GM21515 (cell line): ENCODE results near the gene MS4A6A.
"Not testable (repeated sequence)": the region's sequence is repeated elsewhere in the genome, so short reads cannot be mapped to it uniquely, and the experiment has no call there.

Source experiments
- ATAC-seq: cut with Tn5 transposase; IDR thresholded peaks from one replicate; pipeline ENCODE4 v1.9.1; 2021; ENCODE audit not compliant: unreplicated experiment

Gene MS4A6A

GRCh38 chr11:60182541-60183330, at the start of gene MS4A6A:
Gene MS4A6A, minus strand, starts transcription at chr11:60183083. Its CDS starts 1,356 bp downstream, at chr11:60181727.
- ATAC-seq = no peak

GRCh38 chr11:60230681-60231080, 47.8 kb upstream of the MS4A6A start:
- no peak for ATAC-seq

GRCh38 chr11:60222141-60222540, 39.3 kb upstream of the MS4A6A start:
- ATAC-seq = no peak

- ATAC-seq = no peak
These were observed 38.8 kb upstream of the MS4A6A start for GRCh38 chr11:60221692-60222091.

GRCh38 chr11:60221181-60221580, 38.3 kb upstream of the MS4A6A start:
- no peak for ATAC-seq

DNA sequence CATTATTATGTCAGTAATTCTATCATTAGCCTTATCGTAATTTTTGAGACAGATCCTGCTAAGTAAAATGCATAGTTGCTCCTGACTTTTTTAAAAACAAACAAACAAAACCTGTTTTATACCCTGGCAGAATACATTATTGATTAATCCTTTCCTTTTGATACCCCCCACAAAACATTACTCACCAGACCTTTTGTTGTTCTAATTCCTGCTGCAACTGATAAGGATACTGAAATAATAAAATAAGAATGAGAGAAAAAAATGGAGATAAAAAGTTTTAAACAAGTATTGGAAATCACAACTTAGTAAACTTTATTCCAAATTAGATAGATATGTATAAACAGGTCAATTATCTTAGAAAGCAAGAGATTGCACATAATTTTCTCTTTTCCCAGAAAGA, 31.5 kb upstream of the MS4A6A start:
- no peak for ATAC-seq

DNA sequence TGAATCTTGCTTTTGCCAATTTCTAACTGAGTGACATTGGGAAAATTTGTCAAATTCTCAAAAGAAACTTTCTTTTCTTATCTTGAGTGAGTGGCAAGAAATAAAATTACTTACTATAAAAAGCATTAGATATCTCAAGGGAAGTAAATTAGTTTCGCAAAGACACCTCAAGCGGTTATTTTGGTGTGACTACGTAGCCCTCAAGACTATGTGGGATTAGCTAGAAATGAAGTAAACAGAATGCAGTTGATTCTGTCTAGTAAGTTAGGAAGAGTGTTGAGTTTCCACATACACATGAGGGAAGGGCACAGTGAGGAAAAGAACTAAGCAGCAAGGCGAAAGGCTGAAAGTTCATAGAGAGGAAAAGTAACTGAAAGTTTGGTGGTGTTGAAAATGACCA, 28.3 kb upstream of the MS4A6A start:
- ATAC-seq = no peak

GRCh38 chr11:60209977-60210376, 27.1 kb upstream of the MS4A6A start:
- no peak for ATAC-seq

- ATAC-seq = no peak
These were observed 26.1 kb upstream of the MS4A6A start for GRCh38 chr11:60208951-60209350.

GRCh38 chr11:60208146-60208895, 25.4 kb upstream of the MS4A6A start:
- no peak for ATAC-seq

DNA sequence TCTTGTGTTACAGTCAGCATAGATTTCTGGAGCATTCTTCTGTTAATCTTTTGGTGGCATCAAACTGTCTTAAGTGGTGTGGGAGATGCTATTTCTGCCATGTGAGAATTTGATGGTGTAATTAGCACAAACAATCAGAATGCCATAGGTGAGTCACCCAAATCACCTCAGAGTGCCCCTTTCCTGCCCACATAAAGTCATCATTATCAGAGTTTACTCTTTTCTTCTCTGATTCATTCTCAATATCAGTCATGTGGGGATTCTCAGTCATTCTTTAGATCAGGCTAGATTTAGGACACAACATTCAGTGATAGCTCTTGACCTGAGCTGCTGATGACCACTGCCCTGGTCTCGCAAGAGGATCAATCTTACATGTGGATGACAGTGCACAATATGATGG, 23.7 kb upstream of the MS4A6A start:
- no peak for ATAC-seq

GRCh38 chr11:60204922-60205321, 22.0 kb upstream of the MS4A6A start:
- ATAC-seq = no peak

GRCh38 chr11:60201334-60201733, 18.5 kb upstream of the MS4A6A start:
- not testable (repeated sequence) for ATAC-seq

GRCh38 chr11:60197442-60197841, 14.6 kb upstream of the MS4A6A start:
- no peak for ATAC-seq

DNA sequence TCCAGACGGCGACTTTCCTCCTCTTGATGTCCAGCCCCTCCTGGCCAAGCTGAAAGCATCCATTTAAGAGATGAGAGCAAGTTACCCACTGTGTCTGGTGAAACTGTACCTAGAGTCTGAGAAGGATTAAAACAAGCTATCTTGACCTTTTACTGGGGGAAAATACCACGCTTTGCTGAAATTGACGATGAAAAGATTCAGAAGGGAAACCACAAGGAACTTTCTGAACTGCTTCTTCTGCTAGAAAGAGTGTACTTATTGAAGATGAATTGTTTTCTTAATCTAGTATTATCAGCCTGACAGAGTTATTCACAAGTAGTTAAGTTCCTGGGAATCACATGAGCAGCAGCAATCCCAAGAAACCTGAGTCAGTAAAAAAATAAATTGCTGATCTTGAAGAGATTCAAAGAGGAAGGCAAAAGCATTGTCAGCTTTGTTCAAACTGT, 13.1 kb upstream of the MS4A6A start:
- peak; percentile 59 for ATAC-seq

GRCh38 chr11:60194511-60194910, 11.6 kb upstream of the MS4A6A start:
- no peak for ATAC-seq

DNA sequence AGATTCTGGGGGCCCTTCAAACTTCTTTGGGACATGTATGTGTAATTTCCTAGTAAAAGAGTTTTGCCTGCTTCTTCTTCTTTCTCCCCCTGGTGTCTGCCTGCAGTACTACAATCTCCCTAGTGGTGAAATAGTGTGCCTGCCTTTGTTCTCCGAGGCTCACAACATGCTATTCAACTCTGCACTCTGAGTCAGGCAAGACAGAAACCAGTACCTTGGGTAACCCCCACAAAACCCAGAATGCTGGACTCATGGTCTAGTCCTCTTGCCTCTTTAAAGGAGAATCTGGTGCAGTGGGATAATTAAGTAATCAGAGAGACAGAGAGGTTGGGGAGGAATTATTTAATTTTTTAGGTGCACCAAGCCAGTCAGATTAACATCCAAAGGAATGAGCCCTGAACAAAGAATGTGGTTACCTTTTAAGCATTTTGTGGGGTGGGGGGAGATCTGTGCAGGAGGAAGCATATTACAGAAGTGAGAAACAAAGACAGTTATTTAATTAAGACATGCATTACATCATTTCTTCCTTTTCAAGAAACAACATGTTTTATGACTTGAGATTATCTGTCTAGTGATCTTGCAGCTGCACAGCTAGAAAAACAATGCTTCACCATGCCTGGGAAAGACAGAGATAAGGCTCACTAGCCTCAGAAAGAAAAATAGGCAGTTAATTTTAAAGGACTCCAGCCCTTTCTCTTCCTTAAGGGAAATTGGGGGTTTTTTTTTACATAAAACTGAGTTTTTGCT, 11.0 kb upstream of the MS4A6A start:
- ATAC-seq = peak; percentile 84

GRCh38 chr11:60192564-60192963, 9.7 kb upstream of the MS4A6A start:
- ATAC-seq = not testable (repeated sequence)

- not testable (repeated sequence) for ATAC-seq
These were observed 5.6 kb upstream of the MS4A6A start for GRCh38 chr11:60188481-60188880.

DNA sequence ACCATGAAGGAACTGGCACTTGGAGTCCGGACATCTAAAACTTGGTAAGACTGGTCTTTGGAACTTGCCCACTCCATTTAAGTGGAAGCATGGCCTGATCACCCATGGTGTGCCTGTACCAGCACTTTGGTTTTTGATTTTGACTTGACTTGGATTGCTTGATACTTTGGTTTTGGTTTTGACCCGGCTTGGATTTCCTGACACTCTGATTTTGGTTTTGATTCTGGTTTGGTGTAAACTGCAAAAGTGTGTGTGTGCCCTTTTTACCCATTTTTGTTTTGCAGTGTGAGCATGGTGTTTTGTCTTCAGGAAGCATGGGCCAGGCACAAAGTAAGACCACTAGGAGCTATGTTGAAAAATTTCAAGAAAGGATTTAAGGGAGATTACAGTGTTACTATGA, 3.2 kb upstream of the MS4A6A start:
- ATAC-seq = not testable (repeated sequence)

GRCh38 chr11:60185512-60185827, 2.6 kb upstream of the MS4A6A start:
- ATAC-seq = not testable (repeated sequence)
